ENCODE measurements around the gene ANGPT4.
A peak's percentile ranks its signal among the peaks of the same experiment; 100 is the strongest.

Gene ANGPT4

GRCh38 chr20:955111-955510, 39.0 kb upstream of the ANGPT4 start:
- Histone ChIP-seq H3K9me3 (ENCODE audit: severe bottlenecking) (no peaks in the 10 kb centered on the region), H3K36me3 (no peaks in the 10 kb centered on the region), H3K4me3 (ENCODE audit: low read depth, low read length) (no peak overlapping the region), H3K27me3 (ENCODE audit: insufficient read depth, low read depth, severe bottlenecking) (no peaks in the 10 kb centered on the region), H3K27ac (no peak overlapping the region)
- no peak for TF ChIP-seq CTCF (IDR thresholded peaks at IDR 0.05; ENCODE audit: low read depth, low read length)
- no peak for DNase-seq

- DNase-seq = no peak
- H3K27ac ChIP-seq = no peak overlapping the region
- H3K36me3 ChIP-seq = no peaks in the 10 kb centered on the region
- H3K9me3 ChIP-seq (ENCODE audit: severe bottlenecking) = no peaks in the 10 kb centered on the region
- TF ChIP-seq CTCF (IDR thresholded peaks at IDR 0.05; ENCODE audit: low read depth, low read length) = peak; percentile 47
- no peak overlapping the region for H3K4me3 ChIP-seq (ENCODE audit: low read depth, low read length)
- no peaks in the 10 kb centered on the region for H3K27me3 ChIP-seq (ENCODE audit: insufficient read depth, low read depth, severe bottlenecking)
These were observed 37.6 kb upstream of the ANGPT4 start for GRCh38 chr20:953742-954141.

GRCh38 chr20:952196-952795, 36.2 kb upstream of the ANGPT4 start:
- Histone ChIP-seq H3K4me3 (ENCODE audit: low read depth, low read length) (no peak overlapping the region), H3K27ac (no peak overlapping the region), H3K9me3 (ENCODE audit: severe bottlenecking) (no peaks in the 10 kb centered on the region), H3K36me3 (no peaks in the 10 kb centered on the region), H3K27me3 (ENCODE audit: insufficient read depth, low read depth, severe bottlenecking) (no peaks in the 10 kb centered on the region)
- DNase-seq = no peak
- TF ChIP-seq CTCF (IDR thresholded peaks at IDR 0.05; ENCODE audit: low read depth, low read length) = no peak

- no peaks in the 10 kb centered on the region for H3K36me3 ChIP-seq
- H3K9me3 ChIP-seq (ENCODE audit: severe bottlenecking) = no peaks in the 10 kb centered on the region
- peak; percentile 53 for DNase-seq
- H3K27ac ChIP-seq = no peak overlapping the region
- peak; percentile 40; the same call in 1 of the 2 replicates for TF ChIP-seq CTCF (IDR thresholded peaks at IDR 0.05; ENCODE audit: low read depth, low read length)
- H3K27me3 ChIP-seq (ENCODE audit: insufficient read depth, low read depth, severe bottlenecking) = no peaks in the 10 kb centered on the region
- no peak overlapping the region for H3K4me3 ChIP-seq (ENCODE audit: low read depth, low read length)
These were observed 35.4 kb upstream of the ANGPT4 start for GRCh38 chr20:951384-952169.

- Histone ChIP-seq H3K27ac (no peak overlapping the region), H3K4me3 (ENCODE audit: low read depth, low read length) (no peak overlapping the region), H3K27me3 (ENCODE audit: insufficient read depth, low read depth, severe bottlenecking) (no peaks in the 10 kb centered on the region), H3K9me3 (ENCODE audit: severe bottlenecking) (no peaks in the 10 kb centered on the region), H3K36me3 (no peaks in the 10 kb centered on the region)
- no peak for TF ChIP-seq CTCF (IDR thresholded peaks at IDR 0.05; ENCODE audit: low read depth, low read length)
- no peak for DNase-seq
These were observed 33.6 kb upstream of the ANGPT4 start for GRCh38 chr20:949717-950116.

All from WERI-Rb-1 (cell line).